HG02571 (cell line): ENCODE results near the gene SLC12A2.

ENCODE experiments used
- ATAC-seq: cut with Tn5 transposase; IDR thresholded peaks from one replicate; pipeline ENCODE4 v1.9.1; 2021; ENCODE audit warnings: mild to moderate bottlenecking, moderate library complexity; ENCODE audit not compliant: unreplicated experiment

Gene SLC12A2

DNA sequence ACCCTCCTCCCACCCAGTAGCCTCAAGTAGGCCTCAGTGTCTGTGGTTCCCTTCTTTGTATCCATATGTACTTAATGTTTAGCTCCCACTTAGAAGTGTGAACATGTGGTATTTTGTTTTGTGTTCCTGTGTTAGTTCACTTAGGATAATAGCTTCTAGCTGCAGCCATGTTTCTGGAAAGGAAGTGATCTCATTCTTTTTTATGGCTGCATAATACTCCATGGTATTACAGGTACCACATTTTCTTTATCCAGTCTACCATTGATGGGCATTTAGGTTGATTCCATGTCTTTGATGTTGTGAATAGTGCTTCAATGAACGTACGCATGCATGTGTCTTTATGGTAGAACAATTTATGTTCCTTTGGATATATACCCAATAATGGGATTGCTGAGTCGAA is 74.8 kb downstream of the SLC12A2 start:
- no peak for ATAC-seq

DNA sequence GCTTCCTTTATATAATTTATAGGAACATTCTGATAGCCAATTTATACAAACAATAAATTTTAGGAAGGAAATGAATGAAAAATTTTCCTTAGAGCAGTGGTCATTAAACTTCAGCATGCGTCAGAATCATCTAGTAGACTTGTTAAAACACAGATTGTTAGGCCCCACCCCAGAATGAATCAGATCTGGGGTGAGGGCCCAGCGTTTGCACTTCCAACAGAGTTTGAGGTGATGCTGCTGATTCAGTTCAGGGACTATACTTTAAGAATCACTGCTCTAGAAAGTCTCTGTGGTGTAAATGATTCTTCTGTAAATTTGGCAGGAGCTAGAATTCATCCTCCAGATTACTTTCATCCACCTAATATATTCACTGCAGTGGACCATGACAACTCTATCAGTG is 80.4 kb downstream of the SLC12A2 start:
- no peak for ATAC-seq

GRCh38 chr5:128169401-128170017 is 85.9 kb downstream of the SLC12A2 start:
- no peak for ATAC-seq

GRCh38 chr5:128172102-128172501 is 88.5 kb downstream of the SLC12A2 start:
- ATAC-seq, result no peak

- no peak for ATAC-seq
Measured at GRCh38 chr5:128174951-128175350, 91.4 kb downstream of the SLC12A2 start.

DNA sequence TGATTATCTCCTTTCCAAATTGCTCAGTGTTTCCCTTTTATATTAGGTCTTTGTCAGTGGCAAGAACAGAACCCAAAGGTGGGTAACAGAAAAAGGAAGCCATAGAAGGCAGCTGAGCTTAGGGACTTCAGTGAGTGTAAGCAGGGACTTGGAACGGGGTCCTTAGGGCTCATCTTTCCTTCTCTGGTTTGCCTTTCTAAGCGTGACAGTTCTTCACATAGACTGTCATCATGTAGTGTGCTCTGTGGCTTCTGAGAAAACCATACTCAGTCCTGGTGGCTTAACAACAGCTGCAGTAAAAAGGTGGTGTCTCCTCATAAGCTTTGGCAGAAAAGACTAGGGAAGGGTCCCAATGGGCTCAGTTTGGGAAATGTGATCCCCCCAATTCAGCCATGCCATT is 108.8 kb downstream of the SLC12A2 start:
- no peak for ATAC-seq

DNA sequence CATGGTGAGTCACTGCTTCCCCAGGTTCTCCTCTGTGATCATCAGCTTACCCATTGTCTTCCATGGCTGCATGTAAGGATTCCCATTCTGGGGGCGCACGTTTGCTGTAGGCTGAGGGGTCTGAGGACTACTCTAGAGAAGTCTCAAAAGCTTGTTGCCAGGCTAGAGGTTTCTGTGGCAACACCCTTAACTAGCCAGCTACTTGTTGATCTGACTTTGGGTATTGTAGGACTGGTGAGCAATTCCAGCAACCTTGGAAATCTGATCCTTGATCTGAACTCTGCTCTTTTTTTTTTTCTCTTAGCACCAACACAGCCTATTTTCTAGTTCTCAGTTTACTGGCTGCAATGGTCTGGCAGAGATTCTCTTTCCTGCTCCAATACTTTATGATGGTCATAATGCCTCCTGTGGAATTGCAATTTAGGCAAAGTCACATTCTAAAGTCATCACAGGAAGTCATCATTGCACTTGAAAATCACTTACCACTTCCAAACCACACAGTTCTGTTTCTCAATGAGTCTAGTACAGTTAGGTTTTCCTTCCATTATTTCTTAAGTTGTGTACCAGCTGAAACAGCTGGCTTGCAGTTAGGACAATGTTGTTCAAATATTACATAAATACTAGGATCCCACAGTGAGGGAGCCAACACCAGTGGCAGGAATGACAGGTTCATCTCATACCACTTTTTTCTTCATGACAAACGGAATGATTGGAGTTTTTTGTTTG is 110.3 kb downstream of the SLC12A2 start:
- no peak for ATAC-seq

- no peak for ATAC-seq
Measured at GRCh38 chr5:128195316-128195715, 111.8 kb downstream of the SLC12A2 start.

- ATAC-seq, result no peak
Measured at GRCh38 chr5:128196080-128196479, 112.5 kb downstream of the SLC12A2 start.

- ATAC-seq, result no peak
Measured at GRCh38 chr5:128196791-128197190, 113.2 kb downstream of the SLC12A2 start.

DNA sequence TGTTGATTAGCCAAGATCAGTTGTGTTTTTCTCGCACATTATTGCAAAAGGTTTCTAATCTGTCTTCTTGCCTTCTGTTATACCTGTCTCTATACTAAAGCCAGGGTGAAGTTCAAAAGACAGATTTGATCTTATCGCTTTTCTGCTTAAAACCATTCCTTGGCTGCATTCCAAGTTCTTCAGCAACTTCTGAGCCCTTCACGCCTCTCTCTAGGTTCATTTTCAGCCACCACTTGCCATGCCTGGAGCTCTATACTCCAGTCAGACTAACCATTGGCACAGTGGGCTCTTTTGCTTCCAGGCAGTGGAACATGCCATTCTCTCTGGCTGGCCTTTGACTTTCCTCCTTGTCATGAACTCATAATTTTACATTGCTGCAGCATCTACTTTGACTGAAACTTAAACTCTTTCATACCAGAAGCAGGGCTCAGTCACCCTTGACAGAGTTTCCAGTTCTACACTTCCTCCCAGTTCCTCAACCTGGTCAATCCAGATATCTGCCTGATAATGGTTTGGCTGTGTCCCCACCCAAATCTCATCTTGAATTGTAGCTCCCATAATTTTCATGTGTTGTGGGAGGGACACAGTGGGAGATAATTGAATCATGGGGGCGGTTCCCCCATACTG is 114.4 kb downstream of the SLC12A2 start:
- no peak for ATAC-seq

DNA sequence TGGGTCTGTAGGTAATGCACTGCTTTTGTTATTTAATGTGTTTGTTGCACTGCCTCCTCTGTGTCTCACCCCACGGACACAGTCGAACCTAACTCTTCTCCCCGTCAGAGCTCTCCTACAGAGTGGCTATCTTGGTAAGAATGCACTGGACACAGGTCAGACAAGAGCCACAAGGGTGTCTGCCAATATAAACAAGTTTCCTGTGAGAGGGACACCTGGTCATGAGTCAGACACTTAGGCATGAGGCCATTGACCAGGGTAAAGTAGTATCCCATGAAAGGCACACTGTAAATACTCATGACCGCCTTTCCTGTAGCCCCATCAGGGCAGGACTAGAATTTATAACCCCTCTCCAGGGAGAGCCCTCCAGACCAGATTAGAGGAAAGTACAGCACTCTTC is 115.5 kb downstream of the SLC12A2 start:
- ATAC-seq, result no peak

DNA sequence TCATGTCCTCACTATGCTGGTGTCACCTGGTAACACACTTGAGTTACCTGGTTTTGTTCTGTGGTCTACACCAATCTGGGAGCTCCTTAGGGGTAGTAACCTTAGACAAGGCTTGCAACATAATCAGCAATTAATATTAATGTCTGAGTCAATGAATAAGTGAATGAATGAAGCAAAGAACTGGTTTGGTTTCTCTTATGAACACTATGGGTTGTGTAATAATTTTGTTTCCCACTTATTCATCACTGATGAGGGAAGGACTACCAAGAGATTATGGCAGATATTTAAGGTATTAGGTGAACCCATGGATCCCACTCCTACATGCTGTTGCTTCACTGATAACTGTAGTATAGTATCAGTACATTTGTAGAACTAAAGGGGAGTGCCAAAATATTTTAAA is 116.0 kb downstream of the SLC12A2 start:
- ATAC-seq, result no peak

GRCh38 chr5:128201065-128201926 is 117.7 kb downstream of the SLC12A2 start:
- ATAC-seq, result peak; percentile 96

GRCh38 chr5:128202320-128202719 is 118.8 kb downstream of the SLC12A2 start:
- ATAC-seq, result no peak

DNA sequence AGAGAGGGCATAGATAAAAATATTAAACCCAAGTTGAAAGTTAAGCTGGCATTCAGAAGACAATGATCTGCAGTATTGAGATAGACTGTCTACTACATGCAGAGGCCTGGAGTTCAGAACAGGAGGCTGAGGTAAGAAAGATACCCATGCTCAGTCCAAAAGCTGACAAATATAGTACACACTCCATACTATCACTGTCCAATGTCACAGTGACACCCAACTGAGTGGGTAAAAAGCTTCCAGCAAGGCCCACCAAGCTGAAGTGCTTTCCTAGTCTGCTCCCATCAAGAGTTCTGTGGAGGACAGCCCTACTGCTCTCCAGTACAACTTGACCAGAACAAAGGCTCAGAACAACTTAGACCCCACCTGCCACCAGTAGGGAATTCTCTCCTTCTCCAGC is 124.9 kb downstream of the SLC12A2 start:
- ATAC-seq, result no peak

DNA sequence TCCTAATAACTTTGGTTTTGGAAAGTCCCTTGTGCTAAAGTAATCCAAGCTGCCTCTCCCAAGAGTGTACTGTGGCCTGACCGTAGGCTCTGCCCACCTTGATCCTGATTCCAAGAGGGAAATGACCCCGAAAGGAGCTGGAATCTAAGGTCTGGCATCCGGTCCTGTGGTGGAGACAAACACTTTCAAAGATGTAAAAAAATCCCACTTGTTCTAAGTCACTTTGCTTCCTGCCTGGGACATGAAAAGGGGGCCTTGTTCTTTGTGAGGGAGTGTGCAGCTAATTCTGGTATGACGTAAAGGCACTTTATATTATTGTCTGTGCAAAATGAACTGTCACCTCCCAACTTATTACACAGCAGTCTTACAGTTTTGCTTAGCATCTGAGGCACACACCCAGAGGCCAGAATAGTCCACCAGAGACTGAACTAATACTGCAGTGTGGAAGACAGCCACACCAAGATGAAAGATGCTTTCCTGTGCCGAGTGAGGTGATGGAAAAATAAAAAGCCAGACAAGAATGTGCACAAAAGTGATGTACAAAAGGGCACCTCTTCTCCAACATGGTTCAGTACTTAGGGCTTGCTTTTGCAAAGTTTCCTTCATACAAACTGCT is 128.7 kb downstream of the SLC12A2 start:
- ATAC-seq, result no peak

DNA sequence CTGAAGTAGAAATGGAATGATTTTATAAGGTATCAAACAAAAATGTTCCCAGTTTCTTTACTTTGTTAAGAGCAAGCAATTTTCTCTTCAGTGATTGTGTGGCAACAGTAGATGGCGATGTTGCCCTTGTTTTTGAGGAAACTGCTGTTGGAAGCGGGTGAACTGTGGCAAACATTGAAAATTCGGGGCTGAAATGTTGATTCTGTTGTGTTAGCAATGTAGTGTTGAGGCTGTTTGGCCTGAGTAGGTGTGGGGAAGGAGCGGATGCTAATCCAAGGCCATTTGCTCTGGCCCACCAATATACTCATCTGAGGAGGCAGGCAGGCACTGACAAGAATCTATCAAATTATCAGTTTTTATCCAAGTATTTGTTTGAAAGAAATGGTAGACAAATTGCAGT is 129.8 kb downstream of the SLC12A2 start:
- no peak for ATAC-seq

DNA sequence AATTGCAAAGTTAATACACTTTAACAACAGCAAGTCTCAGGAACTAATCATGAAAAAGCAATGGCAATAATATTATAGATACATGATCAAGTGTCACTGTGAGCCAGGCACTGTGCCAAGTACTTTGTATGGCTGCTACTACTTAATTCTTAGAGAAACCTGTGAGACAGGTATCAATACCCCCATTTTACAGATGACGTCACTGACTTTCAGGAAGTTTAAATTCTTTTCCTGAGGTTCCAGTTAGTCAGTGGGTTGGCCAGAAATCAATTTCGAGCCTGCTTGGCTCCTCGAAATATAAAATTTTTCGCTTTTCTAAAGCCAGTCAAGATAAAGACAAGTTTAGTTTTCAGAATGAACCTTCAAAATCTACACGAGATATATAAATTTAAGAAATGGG is 130.3 kb downstream of the SLC12A2 start:
- no peak for ATAC-seq

DNA sequence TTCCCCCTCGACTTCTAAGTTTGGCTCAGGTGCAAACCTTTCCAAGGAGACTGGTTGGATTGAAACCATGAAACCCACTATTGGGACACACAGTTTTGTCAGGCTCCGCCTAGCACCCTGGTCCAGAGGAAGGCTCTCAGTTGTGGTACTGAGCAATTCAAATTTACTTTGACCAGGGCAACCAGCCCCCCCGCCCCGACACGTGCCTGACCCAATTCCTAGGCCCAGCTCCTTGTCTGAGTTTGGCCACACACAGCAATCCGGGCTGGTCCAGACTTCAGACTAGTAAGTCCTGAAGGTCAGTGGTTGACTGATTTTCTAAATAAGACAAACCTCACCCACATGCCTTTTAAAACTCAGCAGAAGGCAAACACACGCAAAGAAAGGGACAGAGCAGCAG is 132.7 kb downstream of the SLC12A2 start:
- no peak for ATAC-seq
